H1 (cell line): ENCODE results near the gene TNS4. TPM values are rescaled to one million over a fixed set of nuclear protein-coding genes. Genes with fewer than 3 reads are reported as not detected.

Experiments
- E2F6 ChIP-seq: IDR thresholded peaks from 2 replicates; pipeline ENCODE4 v1.6.1; 2012; ENCODE audit warnings: inconsistent platforms
- RFX5 ChIP-seq: IDR thresholded peaks from 2 replicates; pipeline ENCODE4 v1.6.1; 2011; ENCODE audit warnings: low read depth, low read length, improper control_type of control experiment, borderline replicate concordance
- SIRT6 ChIP-seq: IDR thresholded peaks from one replicate; pipeline ENCODE4 v1.7.1; 2012; ENCODE audit warnings: low read length, inconsistent platforms
- polyA plus RNA-seq, 7 experiments: library from polyadenylated mRNA; depleted of rRNA in 3 of 7; stranded (reverse) in 5 of 7; unstranded in 2 of 7; fragments of >200 nt in 5 of 7; fragments of 200-250 nt in 2 of 7; gene quantifications; 1 replicate in 5 of 7; 2 replicates in 1 of 7; 4 replicates in 1 of 7; pipeline versions ENCODE4 v1.2.1 to v1.2.3, GENCODE V29; 2011 to 2013; ENCODE audit warnings: missing spikeins in 2 of 7, mixed read lengths in 2 of 7
- total RNA-seq: library from RNA; stranded (reverse); fragmentation: NEBNext Ultra II Directional; extraction: Animal tissue kit (Norgen Biotek cat#: 25700); gene quantifications from 2 replicates; pipeline ENCODE4 v1.2.1, GENCODE V29; 2021

TNS4 gene
- total and polyA plus RNA-seq, 2 of the 8 experiments (the other 6 are each of a cell fraction or from before 2014, with no cell fraction given): 0.20 to 0.21 TPM

GRCh38 chr17:40447148-40447644, 54.2 kb downstream of the TNS4 start (continued):
- no peak for TF ChIP-seq SIRT6
- TF ChIP-seq RFX5: no peak
- no peak for TF ChIP-seq E2F6
- TF ChIP-seq, all 59 proteins: peak for 0
